SU-DHL-6 (cell line): ENCODE results near the gene OR13C4.

Experiments
- H2AFZ ChIP-seq: fragments of 200-600 bp; sonication (generic); 2 replicates; pipeline ENCODE4 v1.6.1; 2014; ENCODE audit warnings: low read depth, mild to moderate bottlenecking, moderate library complexity, mixed read lengths, antibody characterized with exemption, low read length; ENCODE audit not compliant: severe bottlenecking
- H3F3A ChIP-seq: fragments of 200-600 bp; shearing (Covaris generic); 2 replicates; pipeline ENCODE4 v1.6.0; 2016; ENCODE audit warnings: antibody characterized with exemption, mild to moderate bottlenecking; ENCODE audit not compliant: insufficient read depth
- H3K27ac ChIP-seq: fragments of 200-600 bp; sonication (generic); 2 replicates; pipeline ENCODE4 v1.5.1; 2016; ENCODE audit warnings: low read depth, mild to moderate bottlenecking, low read length, moderate library complexity, mixed read lengths
- H3K27me3 ChIP-seq: fragments of 200-600 bp; sonication (generic), shearing (Covaris generic); 2 replicates; pipeline ENCODE4 v1.6.0; 2014; ENCODE audit warnings: mild to moderate bottlenecking, low read length
- H3K36me3 ChIP-seq: fragments of 200-600 bp; sonication (generic); 2 replicates; pipeline ENCODE4 v1.6.1; 2014; ENCODE audit warnings: mild to moderate bottlenecking, low read length, mixed read lengths
- H3K4me2 ChIP-seq: fragments of 300-600, 200-600 bp; shearing (Covaris generic), sonication (generic); 2 replicates; pipeline ENCODE4 v1.6.0; 2014; ENCODE audit warnings: low read length, low read depth, mild to moderate bottlenecking; ENCODE audit not compliant: poor library complexity, severe bottlenecking
- H3K4me3 ChIP-seq: fragments of 200-600 bp; sonication (generic); 2 replicates; pipeline ENCODE4 v1.5.1; 2014; ENCODE audit warnings: antibody characterized with exemption, low read length, mild to moderate bottlenecking, mixed read lengths; ENCODE audit not compliant: insufficient read depth, poor library complexity, severe bottlenecking
- H3K79me2 ChIP-seq: fragments of 200-600 bp; sonication (generic); 2 replicates; pipeline ENCODE4 v1.6.1; 2014; ENCODE audit warnings: mild to moderate bottlenecking, low read length, moderate library complexity; ENCODE audit not compliant: insufficient read depth
- H3K9ac ChIP-seq: fragments of 200-600 bp; sonication (generic); 2 replicates; pipeline ENCODE4 v1.7.0; 2014; ENCODE audit warnings: mild to moderate bottlenecking, low read length
- H3K9me2 ChIP-seq: fragments of 200-600 bp; sonication (generic); replicated peaks from 2 replicates; pipeline ENCODE4 v1.6.1; 2014; ENCODE audit warnings: low read length; ENCODE audit not compliant: insufficient read depth
- H3K9me3 ChIP-seq: fragments of 200-600 bp; sonication (generic); 2 replicates; pipeline ENCODE4 v1.6.1; 2014; ENCODE audit warnings: low read length, mixed read lengths; ENCODE audit not compliant: insufficient read depth
- H4K20me1 ChIP-seq: fragments of 200-600 bp; sonication (generic); 2 replicates; pipeline ENCODE4 v1.6.1; 2014; ENCODE audit warnings: low read depth, mild to moderate bottlenecking, antibody characterized with exemption, low read length, moderate library complexity, mixed read lengths
- CTCF ChIP-seq: fragments of 200-600 bp; sonication (generic); IDR thresholded peaks from one replicate; pipeline ENCODE4 v1.5.1; 2017; ENCODE audit warnings: antibody characterized with exemption, mild to moderate bottlenecking, low read length, moderate library complexity; ENCODE audit not compliant: insufficient read depth, poor library complexity, severe bottlenecking
- EZH2phosphoT487 ChIP-seq: fragments of 200-600 bp; sonication (generic), shearing (Covaris generic); conservative IDR thresholded peaks from 2 replicates; pipeline ENCODE4 v1.6.1; 2018; ENCODE audit warnings: mild to moderate bottlenecking, antibody characterized with exemption, low read length, moderate library complexity, mixed read lengths

Gene OR13C4

GRCh38 chr9:104485014-104485413 is 42.0 kb downstream of the OR13C4 start:
- TF ChIP-seq CTCF (no peak), EZH2phosphoT487 (no peak)
- H3K27me3 ChIP-seq: no peaks in the 10 kb centered on the region
- no peak overlapping the region for H3K27ac ChIP-seq
- no peaks in the 10 kb centered on the region for H3K79me2 ChIP-seq
- H3K4me3 ChIP-seq: no peak overlapping the region
- H3F3A ChIP-seq: no peaks in the 10 kb centered on the region
- H4K20me1 ChIP-seq: no peaks in the 10 kb centered on the region
- H3K9me2 ChIP-seq: no peaks in the 10 kb centered on the region
- H3K36me3 ChIP-seq: no peaks in the 10 kb centered on the region
- no peak overlapping the region for H3K9ac ChIP-seq
- H3K9me3 ChIP-seq: no peaks in the 10 kb centered on the region
- no peak overlapping the region for H2AFZ ChIP-seq
- H3K4me2 ChIP-seq: no peak overlapping the region

GRCh38 chr9:104482921-104483570 is 44.0 kb downstream of the OR13C4 start:
- H3K9ac ChIP-seq: no peak overlapping the region
- TF ChIP-seq EZH2phosphoT487 (no peak), CTCF (no peak)
- H3K79me2 ChIP-seq: no peaks in the 10 kb centered on the region
- H3F3A ChIP-seq: no peaks in the 10 kb centered on the region
- no peaks in the 10 kb centered on the region for H3K9me2 ChIP-seq
- H3K36me3 ChIP-seq: no peaks in the 10 kb centered on the region
- no peaks in the 10 kb centered on the region for H4K20me1 ChIP-seq
- H2AFZ ChIP-seq: no peak overlapping the region
- no peaks in the 10 kb centered on the region for H3K27me3 ChIP-seq
- no peaks in the 10 kb centered on the region for H3K9me3 ChIP-seq
- H3K27ac ChIP-seq: no peak overlapping the region
- no peak overlapping the region for H3K4me3 ChIP-seq
- H3K4me2 ChIP-seq: no peak overlapping the region
